Thyroid gland (tissue), 4 donors: ENCODE measurements around the gene CCSER1.

ENCODE experiments used
- CTCF ChIP-seq, 6 experiments: fragments of 200-600 bp in 3 of 6; fragments of 450-650 bp in 3 of 6; sonication (generic) in 3 of 6; IDR thresholded peaks; one replicate each; pipeline ENCODE4 v1.5.1; 2016 to 2019; ENCODE audit warnings: antibody characterized with exemption in 6 of 6, mild to moderate bottlenecking in 2 of 6, inconsistent platforms in 1 of 6, moderate library complexity in 1 of 6
- POLR2A ChIP-seq, 2 donors: fragments of 450-650 bp; IDR thresholded peaks; one replicate each; pipeline ENCODE4 v1.6.1; 2017; ENCODE audit warnings: antibody characterized with exemption in 2 of 2, mild to moderate bottlenecking in 2 of 2, moderate library complexity in 1 of 2

- TF ChIP-seq CTCF (IDR thresholded peaks at IDR 0.05): no peak
- TF ChIP-seq POLR2A (IDR thresholded peaks at IDR 0.05): no peak
Observed at GRCh38 chr4:90181644-90182043, 54.5 kb downstream of the CCSER1 start.
